Psoas muscle (tissue), 8 donors: Measurements from ENCODE around the gene PRPF6. TPM values are rescaled to one million over a fixed set of nuclear protein-coding genes. Genes with fewer than 3 reads are reported as not detected.
"Not testable (repeated sequence)": the region's sequence is repeated elsewhere in the genome, so short reads cannot be mapped to it uniquely, and the experiment has no call there.

Source experiments
- ATAC-seq, 4 donors: fragments of 200-7000 bp; cut with Tn5 transposase; one replicate each; pipeline ENCODE4 v1.9.1; 2020; ENCODE audit warnings: moderate library complexity in 3 of 4, mild to moderate bottlenecking in 2 of 4
- DNase-seq, 2 donors: peaks; one replicate each; pipeline ENCODE4 v3.0.0-alpha.2; 2020
- H3K27ac ChIP-seq: fragments of 200-600 bp; one replicate; pipeline ENCODE4 v1.8.0; 2022
- H3K27me3 ChIP-seq, 3 donors: fragments of 200-600 bp in 1 of 3; one replicate each; pipeline versions ENCODE4 v1.6.1 to v1.8.0; 2013 to 2022; ENCODE audit warnings: low read length in 2 of 3, mild to moderate bottlenecking in 2 of 3, moderate library complexity in 1 of 3; ENCODE audit not compliant: insufficient read depth in 3 of 3
- H3K36me3 ChIP-seq, 2 donors: fragments of 200-600 bp in 1 of 2; one replicate each; pipeline versions ENCODE4 v1.6.1 to v1.8.0; 2013 to 2022; ENCODE audit warnings: low read depth in 1 of 2, mild to moderate bottlenecking in 1 of 2, moderate library complexity in 1 of 2; ENCODE audit not compliant: insufficient read depth in 1 of 2
- H3K4me1 ChIP-seq: fragments of 200-600 bp; one replicate; pipeline ENCODE4 v1.8.0; 2022
- H3K4me3 ChIP-seq: fragments of 200-600 bp; one replicate; pipeline ENCODE4 v1.8.0; 2022; ENCODE audit warnings: mild to moderate bottlenecking
- H3K9me3 ChIP-seq: fragments of 200-600 bp; one replicate; pipeline ENCODE4 v1.8.0; 2022
- WGBS, 3 donors: extraction: QIAGEN DNeasy Blood & Tissue Kit; methylation state at CpG; one replicate each; pipeline versions ENCODE4 v1.1.6 to v1.1.7; 2013; 5-methylcytosine and 5-hydroxymethylcytosine counted together
- intact Hi-C, 2 donors: fragments of 100-400 bp; cut with DNase I; formaldehyde crosslinking; loops; one replicate each; pipeline versions ENCODE4 v1.11.0 to v1.14.2; 2022
- polyA plus RNA-seq, 3 donors: library from polyadenylated mRNA; stranded (reverse); fragments of 200-250 nt; gene quantifications; one replicate each; pipeline ENCODE4 v1.2.3, GENCODE V29; 2013
- total RNA-seq, 4 donors: library from RNA; stranded (reverse); fragmentation: NEBNext Ultra II Directional in 2 of 4; extraction: Animal tissue kit (Norgen Biotek cat#: 25700) in 2 of 4; gene quantifications; one replicate each; pipeline versions ENCODE4 v1.2.1 to v1.2.4, GENCODE V29; 2021 to 2023
- TF ChIP-seq, protein P1 (sequence below): fragments of 200-600 bp; IDR thresholded peaks from one replicate; pipeline ENCODE4 v1.8.0; 2022; ENCODE audit warnings: antibody characterized with exemption
- donor health status: healthy with polysubstance abuse.
- donor health status: DM: no; HTN: no; CAD: no; lungs with moderate emphysema.
- donor health status: Bipolar disorder and iron deficiency.
- donor health status: healthy.
- donor health status: DM: yes; HTN: yes; CAD: no.
- donor health status: DM: no; HTN: no; CAD: no.
- donor health status: DM: no; HTN: no; CAD: no.
- donor health status: DM: yes; HTN: yes; CAD: no.

PRPF6 gene
- total and polyA plus RNA-seq, 7 donors = 38.8 to 75.4 (median 56.8) TPM

DNA sequence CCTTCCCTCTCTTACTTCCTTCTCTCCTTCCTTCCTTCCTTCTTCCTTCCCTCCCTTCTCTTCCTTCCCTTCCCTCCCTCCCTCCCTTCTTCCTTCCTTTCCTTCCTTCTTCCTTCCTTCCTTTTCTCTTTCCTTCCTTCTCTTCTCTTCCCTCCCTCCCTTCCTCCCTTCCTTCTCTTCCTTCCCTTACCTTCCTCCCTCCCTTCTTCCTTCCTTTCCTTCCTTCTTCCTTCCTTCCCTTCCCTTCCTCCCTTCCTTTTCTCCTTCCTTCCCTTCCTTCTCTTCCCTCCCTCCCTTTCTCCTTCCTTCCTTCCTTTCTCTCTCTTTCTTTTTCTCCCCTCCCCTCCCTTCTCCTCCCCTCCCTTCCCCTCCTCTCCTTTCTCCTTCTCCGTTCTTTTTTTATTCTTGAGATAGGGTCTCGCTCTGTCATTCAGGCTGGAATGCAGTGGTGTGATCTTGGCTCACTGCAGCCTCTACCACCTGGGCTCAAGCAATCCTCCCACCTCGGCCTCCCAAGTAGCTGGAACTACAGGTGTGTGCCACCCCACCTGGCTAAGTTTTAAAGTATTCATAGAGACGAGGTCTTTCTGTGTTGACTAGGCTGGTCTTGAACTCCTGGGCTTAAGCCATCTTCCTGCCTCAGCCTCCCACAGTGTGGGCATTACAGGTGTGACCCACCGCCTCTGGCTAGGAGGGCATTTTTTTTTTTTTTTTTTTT is 10.1 kb upstream of the PRPF6 start:
- DNase-seq = no peak
- Histone ChIP-seq H3K27me3 (no peaks in the 10 kb centered on the region), H3K4me1 (peaks cover 10% of the 10 kb centered on the region), H3K27ac (no peak overlapping the region), H3K4me3 (no peak overlapping the region), H3K36me3 (peaks cover 2 to 17% of the 10 kb centered on the region in 2 donors), H3K9me3 (no peaks in the 10 kb centered on the region)
- no peak for ATAC-seq
- intact Hi-C loops = loop anchor here (5.0 kb wide), 2 partner anchors 184 to 434 kb away; partner anchors contain the start of gene PTK6 (in 1 of the 2)
- TF ChIP-seq, protein P1, sequence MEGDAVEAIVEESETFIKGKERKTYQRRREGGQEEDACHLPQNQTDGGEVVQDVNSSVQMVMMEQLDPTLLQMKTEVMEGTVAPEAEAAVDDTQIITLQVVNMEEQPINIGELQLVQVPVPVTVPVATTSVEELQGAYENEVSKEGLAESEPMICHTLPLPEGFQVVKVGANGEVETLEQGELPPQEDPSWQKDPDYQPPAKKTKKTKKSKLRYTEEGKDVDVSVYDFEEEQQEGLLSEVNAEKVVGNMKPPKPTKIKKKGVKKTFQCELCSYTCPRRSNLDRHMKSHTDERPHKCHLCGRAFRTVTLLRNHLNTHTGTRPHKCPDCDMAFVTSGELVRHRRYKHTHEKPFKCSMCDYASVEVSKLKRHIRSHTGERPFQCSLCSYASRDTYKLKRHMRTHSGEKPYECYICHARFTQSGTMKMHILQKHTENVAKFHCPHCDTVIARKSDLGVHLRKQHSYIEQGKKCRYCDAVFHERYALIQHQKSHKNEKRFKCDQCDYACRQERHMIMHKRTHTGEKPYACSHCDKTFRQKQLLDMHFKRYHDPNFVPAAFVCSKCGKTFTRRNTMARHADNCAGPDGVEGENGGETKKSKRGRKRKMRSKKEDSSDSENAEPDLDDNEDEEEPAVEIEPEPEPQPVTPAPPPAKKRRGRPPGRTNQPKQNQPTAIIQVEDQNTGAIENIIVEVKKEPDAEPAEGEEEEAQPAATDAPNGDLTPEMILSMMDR = no peak
- WGBS, 3 donors = 90 to 94% (median 92%) methylated on average over 5 of the region's 5 CpGs

DNA sequence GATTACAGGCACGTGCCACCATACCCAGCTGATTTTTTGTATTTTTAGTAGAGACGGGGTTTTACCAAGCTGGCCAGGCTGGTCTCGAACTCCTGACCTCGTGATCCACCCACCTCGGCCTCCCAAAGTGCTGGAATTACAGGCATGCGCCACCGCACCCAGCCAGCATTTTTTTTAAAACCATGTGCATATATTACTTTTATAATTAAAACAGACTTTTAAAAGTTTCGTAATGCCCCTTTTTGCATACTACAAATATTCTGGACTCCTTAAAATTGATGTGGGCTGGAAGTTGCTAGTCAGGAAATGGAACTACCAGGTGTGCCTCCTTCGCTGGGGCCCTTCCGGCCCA is 9.0 kb upstream of the PRPF6 start:
- intact Hi-C loops = loop anchor here (5.0 kb wide), 2 partner anchors 185 to 435 kb away; partner anchors contain the start of gene PTK6 (in 1 of the 2)
- Histone ChIP-seq H3K4me1 (peaks cover 10% of the 10 kb centered on the region), H3K27ac (peak overlapping the region; percentile 53)
- H3K4me3 ChIP-seq, H3K9me3 ChIP-seq, DNase-seq, H3K27me3 ChIP-seq, H3K36me3 ChIP-seq, ATAC-seq: not testable (repeated sequence)
- WGBS, 3 donors = 75 to 83% (median 76%) methylated on average over 10 of the region's 10 CpGs

DNA sequence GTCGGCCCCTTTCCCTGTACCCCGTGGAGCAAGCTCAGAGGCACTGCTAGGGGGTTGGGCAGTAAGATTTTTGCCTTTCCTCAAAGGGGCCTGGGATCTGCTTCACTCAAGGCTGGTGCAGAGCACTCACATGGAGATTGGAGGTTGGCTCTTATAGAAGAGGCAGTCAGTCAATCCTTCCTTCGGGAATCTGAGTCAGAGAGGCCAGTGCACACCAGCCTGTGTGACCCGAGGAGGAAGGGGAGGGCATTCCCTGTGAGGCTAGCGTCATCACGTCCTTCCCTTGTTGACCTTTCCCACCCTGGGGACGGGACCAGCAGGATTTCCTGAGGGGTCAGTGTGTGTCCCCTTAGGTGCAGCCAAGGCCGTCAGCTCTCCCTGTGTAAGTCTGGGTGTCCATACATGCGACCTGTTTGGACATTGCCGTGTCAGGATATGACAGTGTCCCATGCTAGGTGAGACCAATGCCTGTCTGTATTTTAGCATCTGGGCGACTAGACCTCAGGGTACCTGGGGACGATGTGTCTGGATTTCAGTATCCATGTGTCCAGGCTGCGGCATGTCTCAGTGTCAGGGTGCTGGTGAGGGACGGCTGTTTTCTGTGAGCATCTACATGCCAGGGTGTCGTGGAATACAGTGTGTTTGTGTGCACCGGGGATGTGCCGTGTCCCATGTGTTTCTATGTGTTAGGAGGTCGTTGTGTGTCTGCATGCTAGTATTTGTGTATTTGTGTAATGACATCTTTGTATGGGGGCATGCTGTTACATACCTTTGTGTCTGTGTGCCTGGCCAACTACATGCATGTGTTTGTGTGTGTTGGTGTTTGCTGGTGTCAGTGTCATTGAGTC is 8.4 kb upstream of the PRPF6 start:
- DNase-seq (peak in 1 of 2 donors; percentile 26), ATAC-seq (no peak)
- TF ChIP-seq, protein P1 = no peak
- Histone ChIP-seq H3K27ac (peak overlapping the region; percentile 53), H3K4me1 (peaks cover 10% of the 10 kb centered on the region), H3K9me3 (no peaks in the 10 kb centered on the region), H3K36me3 (peaks cover 0 to 3% of the 10 kb centered on the region in 2 donors), H3K4me3 (no peak overlapping the region), H3K27me3 (no peaks in the 10 kb centered on the region)
- intact Hi-C loops = loop anchor here (5.0 kb wide), 2 partner anchors 185 to 435 kb away; partner anchors contain the start of gene PTK6 (in 1 of the 2)
- WGBS, 3 donors = 68 to 69% (median 69%) methylated on average over 18 of the region's 18 CpGs

DNA sequence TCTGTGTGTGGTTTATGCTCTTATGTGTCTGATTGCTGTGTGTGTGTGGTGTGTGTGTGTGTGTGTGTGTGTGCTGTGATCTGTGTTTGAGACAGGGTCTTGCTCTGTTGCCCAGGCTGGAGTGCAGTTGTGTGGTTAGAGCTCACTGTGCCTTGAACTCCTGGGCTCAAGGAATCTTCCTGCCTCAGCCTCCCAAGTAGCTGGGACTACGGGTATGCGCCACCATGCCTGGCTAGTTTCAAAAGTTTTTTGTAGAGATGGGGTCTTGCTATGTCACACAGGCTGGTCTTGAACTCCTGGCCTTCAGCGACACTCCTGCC is 7.8 kb upstream of the PRPF6 start:
- ATAC-seq (no peak), DNase-seq (no peak)
- TF ChIP-seq, protein P1 = no peak
- Histone ChIP-seq H3K4me1 (peaks cover 10% of the 10 kb centered on the region), H3K36me3 (no peaks in the 10 kb centered on the region), H3K27ac (no peak overlapping the region), H3K9me3 (no peaks in the 10 kb centered on the region), H3K27me3 (no peaks in the 10 kb centered on the region), H3K4me3 (no peak overlapping the region)
- 91 to 95% (median 94%) methylated on average over 3 of the region's 3 CpGs for WGBS, 3 donors
- intact Hi-C loops = loop anchor here (5.0 kb wide), 2 partner anchors 186 to 436 kb away; partner anchors contain the start of gene PTK6 (in 1 of the 2)
